T-cell (primary cell): ENCODE results near the gene ART1. TPM values are rescaled to one million over a fixed set of nuclear protein-coding genes. Genes with fewer than 3 reads are reported as not detected.

Experiments used
- ATAC-seq, 4 experiments: fragments of 200-7000 bp in 3 of 4; fragments of 150-1000 bp in 1 of 4; cut with Tn5 transposase; replicated peaks in 1 of 4; 1 replicate in 3 of 4; 2 replicates in 1 of 4; pipeline ENCODE4 v1.10.0; 2021; ENCODE audit warnings: moderate library complexity in 3 of 4, mild to moderate bottlenecking in 2 of 4, moderate number of reproducible peaks in 1 of 4
- CTCF ChIA-PET, 2 donors: fragments of 300-600 bp; sonication (Branson Sonifier 250); formaldehyde crosslinking; loops; one replicate each; lab custom pipeline; 2022; ENCODE audit warnings: antibody characterized with exemption in 2 of 2; lab: Charles Lee
- POLR2A ChIA-PET, 2 donors: fragments of 300-600 bp; sonication (Branson Sonifier 250); formaldehyde crosslinking; loops; one replicate each; lab custom pipeline; 2022; ENCODE audit warnings: antibody characterized with exemption in 2 of 2; lab: Charles Lee
- DNase-seq, 35 experiments: peaks; one replicate each; pipeline versions ENCODE4 v3.0.0 to v3.0.0-alpha.2; 2013 to 2023
- H3K27ac ChIP-seq: one replicate; pipeline ENCODE4 v1.5.1; 2013; ENCODE audit warnings: low read length
- H3K27me3 ChIP-seq, 2 experiments: replicated peaks in 1 of 2; 1 replicate in 1 of 2; 2 replicates in 1 of 2; pipeline versions ENCODE4 v1.6.1 to v1.7.0; 2013; ENCODE audit warnings: low read length in 1 of 2, mixed read lengths in 1 of 2; ENCODE audit not compliant: control insufficient read depth in 2 of 2, insufficient read depth in 2 of 2; ENCODE audit errors: extremely low read depth in 1 of 2
- H3K36me3 ChIP-seq, 2 donors: 1 replicate in 1 of 2; 2 replicates in 1 of 2; pipeline versions ENCODE4 v1.6.1 to v1.7.0; 2013; ENCODE audit warnings: low read length in 1 of 2; ENCODE audit not compliant: control insufficient read depth in 2 of 2, insufficient read depth in 1 of 2; ENCODE audit errors: extremely low read depth in 1 of 2
- H3K4me1 ChIP-seq, 2 experiments: 1 replicate in 1 of 2; 2 replicates in 1 of 2; pipeline versions ENCODE4 v1.6.1 to v1.7.0; 2013; ENCODE audit warnings: low read length in 2 of 2, mixed read lengths in 1 of 2; ENCODE audit not compliant: insufficient read depth in 2 of 2, control insufficient read depth in 1 of 2; ENCODE audit errors: extremely low read depth in 1 of 2
- H3K4me3 ChIP-seq, 2 donors: 1 replicate in 1 of 2; 2 replicates in 1 of 2; pipeline versions ENCODE4 v1.5.1 to v1.7.0; 2013; ENCODE audit warnings: mild to moderate bottlenecking in 2 of 2, low read length in 1 of 2, moderate library complexity in 1 of 2; ENCODE audit not compliant: control insufficient read depth in 1 of 2; ENCODE audit errors: extremely low read depth in 1 of 2
- H3K9me3 ChIP-seq: 2 replicates; pipeline ENCODE4 v1.7.0; 2013
- H3K27ac Mint-ChIP-seq, 2 donors: one replicate each; pipeline ENCODE4 v1.8.0; 2020 to 2021; ENCODE audit warnings: mild to moderate bottlenecking in 2 of 2, mixed read lengths in 2 of 2
- H3K27me3 Mint-ChIP-seq, 2 donors: one replicate each; pipeline ENCODE4 v1.8.0; 2021 to 2022; ENCODE audit warnings: mixed read lengths in 2 of 2
- H3K36me3 Mint-ChIP-seq: one replicate; pipeline ENCODE4 v1.8.0; 2021; ENCODE audit warnings: mixed read lengths
- H3K4me1 Mint-ChIP-seq, 3 donors: one replicate each; pipeline ENCODE4 v1.8.0; 2020 to 2022; ENCODE audit warnings: mixed read lengths in 3 of 3, mild to moderate bottlenecking in 1 of 3
- H3K4me3 Mint-ChIP-seq, 3 donors: one replicate each; pipeline ENCODE4 v1.8.0; 2020 to 2022; ENCODE audit warnings: mild to moderate bottlenecking in 3 of 3, mixed read lengths in 3 of 3, moderate library complexity in 3 of 3
- H3K9me3 Mint-ChIP-seq, 3 donors: one replicate each; pipeline ENCODE4 v1.8.0; 2020 to 2022; ENCODE audit warnings: mixed read lengths in 3 of 3
- WGBS: methylation state at CpG from one replicate; pipeline ENCODE4 v1.1.5; 2013; ENCODE audit warnings: missing lambda C conversion rate; ENCODE audit not compliant: insufficient coverage; 5-methylcytosine and 5-hydroxymethylcytosine counted together
- total RNA-seq, 35 experiments: library from RNA in 6 of 35; stranded (reverse) in 6 of 35; fragments of 120-200 nt in 1 of 35; gene quantifications; one replicate each; pipeline versions ENCODE4 v1.2.1 to v1.2.4 and lab custom pipeline; 2013 to 2026

The ART1 gene
- total RNA-seq, 5 donors from 2014 or later (not counting 1 experiment from before 2014, with no cell fraction given): not detected

GRCh38 chr11:3626250-3626960, 18.5 kb upstream of the ART1 start:
- Histone ChIP-seq H3K27me3 (no peaks in the 10 kb centered on the region), H3K4me1 (peaks cover 0 to 2% of the 10 kb centered on the region in 2 experiments), H3K36me3 (no peaks in the 10 kb centered on the region), H3K9me3 (no peaks in the 10 kb centered on the region), H3K4me3 (no peak overlapping the region), H3K27ac (no peak overlapping the region)
- ATAC-seq: peak in 2 of 4 experiments; percentile 40 to 60
- 49% methylated on average over 18 of the region's 23 CpGs for whole genome bisulfite sequencing
- no peaks in the 10 kb centered on the region for H3K9me3 Mint-ChIP-seq
- H3K4me1 Mint-ChIP-seq: peaks cover 1 to 10% (median 9%) of the 10 kb centered on the region in 3 donors
- no peak overlapping the region for H3K4me3 Mint-ChIP-seq
- H3K27me3 Mint-ChIP-seq: peaks cover 0 to 4% of the 10 kb centered on the region in 2 donors
- CTCF ChIA-PET: no interaction called here
- no peaks in the 10 kb centered on the region for H3K36me3 Mint-ChIP-seq
- H3K27ac Mint-ChIP-seq: no peak overlapping the region
- DNase-seq: peak in 4 of 35 experiments; percentile 11 to 26 (median 18)
- POLR2A ChIA-PET: no interaction called here

DNA sequence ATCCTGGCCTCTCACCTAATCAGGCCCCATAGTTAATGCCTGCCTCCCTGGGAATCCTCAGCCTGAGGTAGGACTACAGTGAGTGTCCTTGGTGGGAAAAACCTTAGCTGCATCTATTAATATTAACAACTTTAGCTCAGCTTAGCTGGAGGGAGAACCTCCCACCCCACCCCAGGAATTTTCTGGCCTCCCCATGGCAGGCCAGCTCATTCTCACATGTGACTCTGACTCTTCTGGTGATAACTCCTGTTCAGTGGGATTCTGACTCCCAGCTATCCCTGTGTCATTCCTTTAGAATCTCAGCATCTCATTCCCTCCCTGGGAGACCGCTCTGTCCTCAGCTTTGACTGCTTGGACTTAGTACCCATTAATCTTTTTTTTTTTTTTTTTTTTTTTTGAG, 17.6 kb upstream of the ART1 start:
- Histone ChIP-seq H3K9me3 (no peaks in the 10 kb centered on the region), H3K4me1 (peaks cover 0 to 2% of the 10 kb centered on the region in 2 experiments), H3K27ac (no peak overlapping the region), H3K36me3 (no peaks in the 10 kb centered on the region), H3K27me3 (no peaks in the 10 kb centered on the region), H3K4me3 (no peak overlapping the region)
- Mint-ChIP-seq H3K27me3 (peaks cover 0 to 4% of the 10 kb centered on the region in 2 donors), H3K36me3 (no peaks in the 10 kb centered on the region), H3K27ac (no peak overlapping the region), H3K4me3 (no peak overlapping the region), H3K4me1 (peaks cover 1 to 10% (median 9%) of the 10 kb centered on the region in 3 donors), H3K9me3 (no peaks in the 10 kb centered on the region)
- no peak for ATAC-seq
- POLR2A ChIA-PET: no interaction called here
- CTCF ChIA-PET: no interaction called here
- no CpG with 5 or more reads among the region's 1 CpG for WGBS
- DNase-seq: no peak

GRCh38 chr11:3631331-3631730, 13.6 kb upstream of the ART1 start:
- H3K27me3 ChIP-seq: peaks cover 0 to under 1% of the 10 kb centered on the region in 2 experiments
- H3K4me3 ChIP-seq: no peak overlapping the region
- H3K27ac ChIP-seq: no peak overlapping the region
- no peaks in the 10 kb centered on the region for H3K9me3 ChIP-seq
- Mint-ChIP-seq H3K36me3 (no peaks in the 10 kb centered on the region), H3K4me3 (no peak overlapping the region), H3K27me3 (peaks cover 0 to 4% of the 10 kb centered on the region in 2 donors), H3K9me3 (no peaks in the 10 kb centered on the region), H3K4me1 (peaks cover 1 to 7% (median 5%) of the 10 kb centered on the region in 3 donors), H3K27ac (no peak overlapping the region)
- DNase-seq: no peak
- H3K4me1 ChIP-seq: peaks cover 0 to 2% of the 10 kb centered on the region in 2 experiments
- ChIA-PET POLR2A (no interaction called here), CTCF (no interaction called here)
- 90% methylated on average over 2 of the region's 4 CpGs for WGBS
- H3K36me3 ChIP-seq: no peaks in the 10 kb centered on the region
- ATAC-seq: no peak

DNA sequence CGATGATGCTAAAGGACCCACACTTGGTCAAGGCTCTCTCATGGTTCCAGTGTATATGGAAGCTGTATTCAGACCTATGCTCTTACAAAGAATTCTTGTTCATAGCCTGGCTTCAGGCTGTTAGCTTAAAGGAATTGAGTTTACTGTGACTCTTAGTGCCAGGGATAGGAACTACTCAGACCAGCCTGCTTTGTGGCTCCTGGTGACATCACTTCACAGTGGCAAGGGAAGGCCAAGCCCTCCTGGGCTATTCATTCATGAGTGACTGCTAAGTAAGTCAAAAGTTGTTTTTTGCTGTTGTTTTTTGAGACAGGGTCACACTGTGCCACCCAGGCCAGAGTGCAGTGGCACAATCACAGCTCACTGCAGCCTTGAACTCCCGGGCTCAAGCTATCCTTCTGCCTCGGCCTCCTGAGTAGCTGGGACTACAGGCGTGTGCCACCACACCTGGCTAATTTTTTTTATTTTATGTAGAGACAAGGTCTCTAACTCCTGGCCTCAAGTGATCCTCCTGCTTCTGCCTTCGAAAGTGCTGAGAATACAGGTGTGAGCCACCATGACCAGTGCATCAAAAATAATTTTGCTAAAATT, 12.8 kb upstream of the ART1 start:
- H3K36me3 Mint-ChIP-seq: no peaks in the 10 kb centered on the region
- no peak overlapping the region for H3K27ac Mint-ChIP-seq
- no peaks in the 10 kb centered on the region for H3K27me3 Mint-ChIP-seq
- H3K4me1 ChIP-seq: no peaks in the 10 kb centered on the region
- ChIA-PET CTCF (no interaction called here), POLR2A (no interaction called here)
- no peak overlapping the region for H3K4me3 ChIP-seq
- H3K27ac ChIP-seq: no peak overlapping the region
- H3K9me3 ChIP-seq: no peaks in the 10 kb centered on the region
- 78% methylated on average over 3 of the region's 5 CpGs for WGBS
- no peaks in the 10 kb centered on the region for H3K4me1 Mint-ChIP-seq
- DNase-seq (no peak), ATAC-seq (no peak)
- H3K9me3 Mint-ChIP-seq: no peaks in the 10 kb centered on the region
- no peaks in the 10 kb centered on the region for H3K36me3 ChIP-seq
- H3K27me3 ChIP-seq: peaks cover 0 to 8% of the 10 kb centered on the region in 2 experiments
- no peak overlapping the region for H3K4me3 Mint-ChIP-seq

DNA sequence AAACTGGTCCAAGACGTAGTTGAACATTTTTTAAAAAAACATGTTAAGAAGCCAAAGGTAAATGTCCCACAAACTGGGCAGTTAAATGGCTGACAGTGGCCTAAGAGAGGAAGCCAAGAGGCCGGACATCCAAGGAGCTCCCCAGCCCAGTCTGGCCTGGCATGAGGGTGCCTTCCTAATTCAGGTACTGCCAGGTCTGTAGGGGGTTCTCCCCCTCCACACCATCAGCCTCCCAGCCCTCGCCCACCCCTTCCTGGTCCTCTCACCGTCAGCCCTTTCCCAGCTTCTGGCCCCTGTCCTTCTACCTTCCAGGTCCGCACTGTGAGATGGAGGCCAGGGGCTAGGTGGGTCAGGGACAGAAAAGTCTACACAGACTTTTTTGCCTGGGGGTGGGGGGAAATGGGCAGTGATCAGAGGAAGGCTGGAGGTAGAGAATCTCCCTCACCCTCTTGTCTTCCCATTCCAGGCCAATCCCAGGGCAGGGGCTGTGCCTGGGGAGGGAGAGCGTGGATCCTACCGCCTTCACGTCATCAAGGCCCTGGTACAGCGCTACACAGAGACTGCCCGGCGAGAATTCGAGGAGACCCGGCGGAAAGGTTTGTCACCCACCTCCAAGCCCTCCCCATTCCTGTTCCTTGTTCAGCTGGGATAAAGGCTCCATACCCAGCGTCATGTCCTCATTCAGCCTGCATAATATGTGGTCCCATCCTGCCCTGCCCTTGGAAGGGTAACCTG, 9.1 kb upstream of the ART1 start:
- Mint-ChIP-seq H3K27me3 (no peaks in the 10 kb centered on the region), H3K27ac (no peak overlapping the region), H3K4me3 (no peak overlapping the region), H3K9me3 (no peaks in the 10 kb centered on the region), H3K36me3 (no peaks in the 10 kb centered on the region), H3K4me1 (no peaks in the 10 kb centered on the region)
- DNase-seq (no peak), ATAC-seq (no peak)
- Histone ChIP-seq H3K27ac (no peak overlapping the region), H3K4me1 (no peaks in the 10 kb centered on the region), H3K27me3 (peaks cover 0 to 24% of the 10 kb centered on the region in 2 experiments), H3K9me3 (no peaks in the 10 kb centered on the region), H3K4me3 (no peak overlapping the region), H3K36me3 (no peaks in the 10 kb centered on the region)
- POLR2A ChIA-PET: no interaction called here
- WGBS: 76% methylated on average over 11 of the region's 15 CpGs
- CTCF ChIA-PET: no interaction called here

DNA sequence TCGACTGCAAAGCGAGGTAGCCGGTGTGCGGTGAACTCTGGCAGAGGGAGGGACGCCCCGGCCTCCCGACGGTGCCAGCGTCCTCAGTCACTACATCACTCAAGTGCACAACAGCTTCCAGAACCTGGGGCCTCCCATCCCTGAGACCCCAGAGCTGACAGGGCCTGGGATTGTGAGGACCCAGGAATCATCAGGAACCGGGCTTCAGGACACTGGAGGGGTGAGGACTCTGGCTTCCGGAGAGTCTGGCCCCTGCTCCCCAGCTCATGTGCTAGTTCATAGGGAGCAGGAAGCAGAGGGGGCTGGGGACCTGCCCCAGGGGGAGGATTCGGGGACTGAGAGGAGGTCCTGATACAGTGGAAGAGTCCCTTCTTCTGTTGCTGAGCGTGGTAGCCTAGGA, 7.7 kb upstream of the ART1 start:
- no peaks in the 10 kb centered on the region for H3K9me3 Mint-ChIP-seq
- Histone ChIP-seq H3K4me1 (peaks cover 0 to 7% of the 10 kb centered on the region in 2 experiments), H3K9me3 (no peaks in the 10 kb centered on the region), H3K27ac (no peak overlapping the region), H3K36me3 (no peaks in the 10 kb centered on the region), H3K4me3 (no peak overlapping the region), H3K27me3 (peaks cover 0 to 34% of the 10 kb centered on the region in 2 experiments)
- no peak overlapping the region for H3K27ac Mint-ChIP-seq
- H3K4me3 Mint-ChIP-seq: no peak overlapping the region
- DNase-seq (no peak), ATAC-seq (no peak)
- H3K27me3 Mint-ChIP-seq: peaks cover 0 to 3% of the 10 kb centered on the region in 2 donors
- H3K36me3 Mint-ChIP-seq: no peaks in the 10 kb centered on the region
- 83% methylated on average over 6 of the region's 13 CpGs for WGBS
- H3K4me1 Mint-ChIP-seq: peaks cover 3 to 6% (median 5%) of the 10 kb centered on the region in 3 donors
- ChIA-PET CTCF (no interaction called here), POLR2A (no interaction called here)
